ENCODE results near the gene CD109.

CD109 gene

DNA sequence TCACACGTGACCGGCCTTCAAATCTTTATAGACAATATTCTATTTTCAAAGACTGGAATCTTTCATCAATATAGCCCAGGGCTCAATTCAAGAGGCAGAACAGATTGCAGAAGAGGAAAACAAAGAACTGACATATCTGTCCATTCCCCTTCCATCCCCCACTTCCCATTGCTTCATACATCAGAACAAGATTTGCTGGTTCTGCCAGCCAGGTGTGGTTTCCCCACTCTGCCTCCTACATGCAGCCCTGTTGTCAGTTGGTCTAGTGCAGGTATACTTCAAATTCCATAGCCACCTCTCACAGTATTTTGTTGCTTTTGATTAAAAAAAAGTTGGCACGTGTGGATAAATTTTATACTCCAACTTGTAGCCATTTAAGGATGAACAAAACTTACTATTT is 174.9 kb downstream of the CD109 start:
- no peaks in the 10 kb centered on the region for H3K36me3 ChIP-seq (replicated peaks in 1 of 2; ENCODE audit: control insufficient read depth in 2 of 2, insufficient read depth in 2 of 2, low read length in 2 of 2)
- H3K27ac ChIP-seq (replicated peaks; ENCODE audit: low read length) = no peak overlapping the region
- H4K8ac ChIP-seq (ENCODE audit: low read depth, low read length) = no peak overlapping the region
- no peak for DNase-seq (ENCODE audit: low spot score)
- H2BK15ac ChIP-seq (ENCODE audit: low read length) = no peak overlapping the region
- no CpG with 5 or more reads among the region's 3 CpGs for WGBS, 2 donors (ENCODE audit: extremely low coverage in 2 of 2, insufficient read length in 2 of 2, insufficient replicate concordance in 1 of 2)
- H2BK12ac ChIP-seq (ENCODE audit: low read length) = no peak overlapping the region
- no peaks in the 10 kb centered on the region for H3K4me1 ChIP-seq (ENCODE audit: control insufficient read depth in 2 of 2, insufficient read depth in 1 of 2, low read depth in 1 of 2, low read length in 2 of 2)
- H3K27me3 ChIP-seq (ENCODE audit: control insufficient read depth in 3 of 3, insufficient read depth in 3 of 3, low read depth in 1 of 3, low read length in 3 of 3) = no peaks in the 10 kb centered on the region
- H2AK5ac ChIP-seq (ENCODE audit: low read depth, low read length) = no peak overlapping the region
- no peak overlapping the region for H3K18ac ChIP-seq (ENCODE audit: low read length)
- no peak overlapping the region for H3K4ac ChIP-seq (ENCODE audit: low read length)
- H2BK120ac ChIP-seq (ENCODE audit: low read depth, low read length) = no peak overlapping the region
- no peak overlapping the region for H3K23ac ChIP-seq (ENCODE audit: low read depth, low read length, poor library complexity)
- no peak overlapping the region for H4K91ac ChIP-seq (ENCODE audit: low read depth, low read length, poor library complexity)
- no peak overlapping the region for H2BK5ac ChIP-seq (ENCODE audit: low read length)
- H2AFZ ChIP-seq (ENCODE audit: low read length) = no peak overlapping the region
- H3K9ac ChIP-seq (ENCODE audit: low read depth, low read length, poor library complexity) = no peak overlapping the region
- H3K4me3 ChIP-seq (ENCODE audit: low read length in 2 of 2) = no peak overlapping the region
- H3K14ac ChIP-seq (ENCODE audit: low read length) = no peak overlapping the region
- H3K9me3 ChIP-seq (replicated peaks in 1 of 2; ENCODE audit: control insufficient read depth in 2 of 2, insufficient read depth in 1 of 2, low read depth in 1 of 2, low read length in 2 of 2) = no peaks in the 10 kb centered on the region
- no peaks in the 10 kb centered on the region for H3K79me1 ChIP-seq (ENCODE audit: low read depth, low read length)
- H3K4me2 ChIP-seq (ENCODE audit: insufficient read depth, low read length, poor library complexity, severe bottlenecking) = no peak overlapping the region

- Histone ChIP-seq H2AFZ (ENCODE audit: low read length) (no peak overlapping the region), H4K91ac (ENCODE audit: low read depth, low read length, poor library complexity) (no peak overlapping the region), H3K18ac (ENCODE audit: low read length) (no peak overlapping the region), H3K4me3 (ENCODE audit: low read length in 2 of 2) (no peak overlapping the region), H3K4me2 (ENCODE audit: insufficient read depth, low read length, poor library complexity, severe bottlenecking) (no peak overlapping the region), H3K14ac (ENCODE audit: low read length) (no peak overlapping the region), H3K9ac (ENCODE audit: low read depth, low read length, poor library complexity) (no peak overlapping the region), H3K9me3 (replicated peaks in 1 of 2; ENCODE audit: control insufficient read depth in 2 of 2, insufficient read depth in 1 of 2, low read depth in 1 of 2, low read length in 2 of 2) (peaks cover 0 to 2% of the 10 kb centered on the region in 2 donors), H4K8ac (ENCODE audit: low read depth, low read length) (no peak overlapping the region), H3K27me3 (ENCODE audit: control insufficient read depth in 3 of 3, insufficient read depth in 3 of 3, low read depth in 1 of 3, low read length in 3 of 3) (no peaks in the 10 kb centered on the region), H2BK12ac (ENCODE audit: low read length) (no peak overlapping the region), H3K23ac (ENCODE audit: low read depth, low read length, poor library complexity) (no peak overlapping the region), H3K79me1 (ENCODE audit: low read depth, low read length) (no peaks in the 10 kb centered on the region), H2BK5ac (ENCODE audit: low read length) (no peak overlapping the region), H2BK15ac (ENCODE audit: low read length) (no peak overlapping the region), H3K4me1 (ENCODE audit: control insufficient read depth in 2 of 2, insufficient read depth in 1 of 2, low read depth in 1 of 2, low read length in 2 of 2) (no peaks in the 10 kb centered on the region), H2BK120ac (ENCODE audit: low read depth, low read length) (no peak overlapping the region), H3K27ac (replicated peaks; ENCODE audit: low read length) (no peak overlapping the region), H3K36me3 (replicated peaks in 1 of 2; ENCODE audit: control insufficient read depth in 2 of 2, insufficient read depth in 2 of 2, low read length in 2 of 2) (no peaks in the 10 kb centered on the region), H2AK5ac (ENCODE audit: low read depth, low read length) (no peak overlapping the region), H3K4ac (ENCODE audit: low read length) (no peak overlapping the region)
- DNase-seq (ENCODE audit: low spot score) = no peak
Observed at GRCh38 chr6:73873081-73873480, 177.1 kb downstream of the CD109 start.
